NT2/D1 (cell line): ENCODE results near the gene FCRLA.
"Not testable (repeated sequence)": the region's sequence is repeated elsewhere in the genome, so short reads cannot be mapped to it uniquely, and the experiment has no call there.

Experiments
- SUZ12 ChIP-seq: IDR thresholded peaks from 2 replicates; pipeline ENCODE4 v1.6.1; 2011; ENCODE audit not compliant: insufficient read length, insufficient read depth; ENCODE audit errors: extremely low read depth
- YY1 ChIP-seq: IDR thresholded peaks from 2 replicates; pipeline ENCODE4 v1.6.1; 2011; ENCODE audit not compliant: insufficient read length, insufficient read depth

DNA sequence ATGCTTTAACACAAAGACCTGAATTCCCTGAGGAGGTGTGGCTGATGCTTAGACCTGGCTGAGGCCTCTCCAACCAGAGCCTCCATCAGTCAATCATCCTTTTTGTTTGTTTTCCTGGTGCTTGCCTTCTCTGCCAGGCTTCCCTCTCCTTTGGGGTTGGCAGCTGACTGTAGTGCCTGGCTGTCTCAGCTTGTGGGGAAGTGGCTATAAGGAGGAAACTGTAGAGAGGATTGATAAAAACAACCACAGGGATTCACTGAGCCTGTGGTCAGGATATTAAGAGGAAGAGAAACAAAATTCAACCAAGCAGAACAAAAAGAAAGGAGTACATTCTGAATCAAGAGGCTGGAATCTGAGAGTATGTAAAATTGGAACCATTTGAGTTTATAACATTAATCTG lies 48.5 kb upstream of the FCRLA start:
- TF ChIP-seq YY1, SUZ12: not testable (repeated sequence)
